Measurements from ENCODE around the gene SLC26A8.
"Not testable (repeated sequence)": the region's sequence is repeated elsewhere in the genome, so short reads cannot be mapped to it uniquely, and the experiment has no call there.

SLC26A8 gene

GRCh38 chr6:35920793-35921732, 103.4 kb downstream of the SLC26A8 start, which contains the start of gene SRPK1:
SRPK1 (minus strand) TSS chr6:35921098; CDS start chr6:35921056, 42 bp downstream.
- H3K27me3 Mint-ChIP-seq (ENCODE audit: low read depth, poor library complexity), result no peaks in the 10 kb centered on the region
- no peaks in the 10 kb centered on the region for H3K9me3 Mint-ChIP-seq
- peak; percentile 92 for DNase-seq
- H3K27ac Mint-ChIP-seq, result peak within 1 kb of the TSS; percentile 78
- H3K4me1 Mint-ChIP-seq, result peaks cover 51% of the 10 kb centered on the region
- peak within 1 kb of the TSS; percentile 97 for H3K4me3 Mint-ChIP-seq
- TF ChIP-seq, protein P1, sequence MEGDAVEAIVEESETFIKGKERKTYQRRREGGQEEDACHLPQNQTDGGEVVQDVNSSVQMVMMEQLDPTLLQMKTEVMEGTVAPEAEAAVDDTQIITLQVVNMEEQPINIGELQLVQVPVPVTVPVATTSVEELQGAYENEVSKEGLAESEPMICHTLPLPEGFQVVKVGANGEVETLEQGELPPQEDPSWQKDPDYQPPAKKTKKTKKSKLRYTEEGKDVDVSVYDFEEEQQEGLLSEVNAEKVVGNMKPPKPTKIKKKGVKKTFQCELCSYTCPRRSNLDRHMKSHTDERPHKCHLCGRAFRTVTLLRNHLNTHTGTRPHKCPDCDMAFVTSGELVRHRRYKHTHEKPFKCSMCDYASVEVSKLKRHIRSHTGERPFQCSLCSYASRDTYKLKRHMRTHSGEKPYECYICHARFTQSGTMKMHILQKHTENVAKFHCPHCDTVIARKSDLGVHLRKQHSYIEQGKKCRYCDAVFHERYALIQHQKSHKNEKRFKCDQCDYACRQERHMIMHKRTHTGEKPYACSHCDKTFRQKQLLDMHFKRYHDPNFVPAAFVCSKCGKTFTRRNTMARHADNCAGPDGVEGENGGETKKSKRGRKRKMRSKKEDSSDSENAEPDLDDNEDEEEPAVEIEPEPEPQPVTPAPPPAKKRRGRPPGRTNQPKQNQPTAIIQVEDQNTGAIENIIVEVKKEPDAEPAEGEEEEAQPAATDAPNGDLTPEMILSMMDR (IDR thresholded peaks at IDR 0.05), result no peak
- H3K36me3 Mint-ChIP-seq (ENCODE audit: low read depth), result peaks cover 12% of the 10 kb centered on the region

DNA sequence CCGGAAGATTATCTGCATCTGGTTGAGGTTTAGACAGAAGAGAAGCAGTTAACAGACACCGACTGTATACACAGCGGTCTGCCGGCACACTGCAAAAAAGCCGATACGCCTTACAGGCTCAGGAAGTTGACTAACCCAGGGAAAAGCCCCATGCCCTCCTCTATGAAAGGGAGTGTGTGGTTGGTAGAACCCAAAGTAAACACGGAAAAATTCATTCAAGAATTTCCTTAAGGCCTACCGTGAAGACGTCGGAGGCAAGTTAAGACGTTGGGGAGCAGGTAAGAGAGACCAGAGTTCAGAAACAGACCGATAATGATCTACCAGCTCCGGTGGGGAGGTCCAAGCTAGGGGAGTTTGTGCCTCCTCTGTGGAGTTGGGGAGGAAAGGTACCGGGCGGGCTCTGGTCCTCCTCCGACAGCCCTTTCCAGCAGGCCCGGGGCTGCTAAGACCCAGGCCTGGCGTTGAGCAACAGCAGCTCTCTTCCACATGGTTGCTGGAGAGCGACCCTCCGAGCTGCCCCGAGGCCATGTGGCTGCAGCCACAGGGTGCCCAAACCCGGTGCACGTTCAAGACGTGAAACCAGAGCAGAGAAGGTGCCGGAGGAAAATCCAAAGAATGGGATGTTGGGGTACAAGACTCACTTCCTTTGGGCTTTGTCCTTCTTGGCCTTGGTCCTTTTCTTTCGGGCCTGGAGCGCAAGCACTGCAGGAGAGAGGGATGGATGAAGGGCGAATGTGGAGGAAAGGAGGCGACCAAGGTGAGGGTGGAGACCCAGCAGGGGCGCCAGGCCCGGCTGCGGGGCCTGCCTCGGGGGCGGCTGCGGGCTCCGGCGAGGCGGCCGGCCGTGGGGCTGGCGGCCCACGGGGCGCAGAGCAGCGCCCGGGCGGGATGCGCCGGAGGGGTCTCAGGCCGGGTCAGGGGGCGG, 104.4 kb downstream of the SLC26A8 start:
- Mint-ChIP-seq H3K4me3 (peak overlapping the region; percentile 97), H3K4me1 (peaks cover 51% of the 10 kb centered on the region), H3K27ac (peak overlapping the region; percentile 78), H3K9me3 (no peaks in the 10 kb centered on the region), H3K36me3 (ENCODE audit: low read depth) (peaks cover 18% of the 10 kb centered on the region), H3K27me3 (ENCODE audit: low read depth, poor library complexity) (no peaks in the 10 kb centered on the region)
- TF ChIP-seq, protein P1 (IDR thresholded peaks at IDR 0.05), result no peak
- DNase-seq, result peak; percentile 40

DNA sequence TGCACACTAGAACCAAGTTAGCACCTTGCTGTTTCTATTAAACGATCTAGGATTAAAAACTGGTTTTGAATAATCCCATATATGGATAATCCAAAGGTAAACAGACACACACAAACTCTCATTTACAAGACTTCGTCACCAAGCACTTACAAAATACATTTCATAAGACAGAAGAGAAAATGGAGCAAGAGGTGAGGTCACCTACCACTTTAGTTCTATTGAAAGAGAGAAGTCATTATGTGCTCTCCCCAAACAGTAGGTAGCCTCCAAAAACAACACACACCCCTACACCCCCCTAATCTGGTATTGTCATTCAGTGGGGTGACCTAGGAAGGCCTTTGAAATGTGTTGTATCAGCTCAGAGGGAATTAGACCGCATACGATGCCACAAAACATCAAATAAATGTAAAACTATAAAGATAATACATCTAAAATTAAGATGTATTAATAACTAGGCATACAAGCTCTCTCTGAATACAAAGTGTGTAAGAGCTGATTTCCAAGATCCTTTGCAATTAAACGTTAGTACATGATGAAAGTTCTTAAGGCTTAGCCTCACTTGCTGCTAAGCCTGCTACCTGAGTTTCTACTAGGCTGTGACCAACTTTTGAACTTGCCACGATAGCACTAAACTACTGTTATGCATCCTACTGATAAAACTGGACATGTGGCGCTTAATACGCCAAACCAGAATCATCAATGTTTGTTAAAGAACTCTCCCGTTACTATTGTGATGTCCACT, 105.2 kb downstream of the SLC26A8 start:
- Mint-ChIP-seq H3K27ac (peak overlapping the region; percentile 78), H3K9me3 (peaks cover 3% of the 10 kb centered on the region), H3K36me3 (ENCODE audit: low read depth) (peaks cover 27% of the 10 kb centered on the region), H3K4me1 (peaks cover 51% of the 10 kb centered on the region), H3K27me3 (ENCODE audit: low read depth, poor library complexity) (no peaks in the 10 kb centered on the region), H3K4me3 (peak overlapping the region; percentile 97)
- TF ChIP-seq, protein P1 (IDR thresholded peaks at IDR 0.05), result no peak
- no peak for DNase-seq

- Mint-ChIP-seq H3K9me3 (peaks cover 23% of the 10 kb centered on the region), H3K36me3 (ENCODE audit: low read depth) (peaks cover 50% of the 10 kb centered on the region), H3K4me1 (peaks cover 41% of the 10 kb centered on the region), H3K4me3 (peak overlapping the region; percentile 8)
- DNase-seq; H3K27ac Mint-ChIP-seq; H3K27me3 Mint-ChIP-seq (ENCODE audit: low read depth, poor library complexity): not testable (repeated sequence)
Observed at GRCh38 chr6:35916893-35917292, 107.5 kb downstream of the SLC26A8 start.

GRCh38 chr6:35916056-35916455, 108.4 kb downstream of the SLC26A8 start:
- Mint-ChIP-seq H3K4me3 (no peak overlapping the region), H3K9me3 (peaks cover 30% of the 10 kb centered on the region), H3K27ac (no peak overlapping the region), H3K4me1 (peaks cover 34% of the 10 kb centered on the region), H3K27me3 (ENCODE audit: low read depth, poor library complexity) (peaks cover 2% of the 10 kb centered on the region), H3K36me3 (ENCODE audit: low read depth) (peaks cover 59% of the 10 kb centered on the region)
- TF ChIP-seq, protein P1 (IDR thresholded peaks at IDR 0.05), result no peak
- no peak for DNase-seq

Measured in nephron progenitor cell (in vitro differentiated cells).